Coronary artery (tissue), 2 donors: ENCODE data around the gene JAG2.

Experiments used
- DNase-seq: peaks from one replicate; pipeline ENCODE4 v3.0.0-alpha.2; 2017; ENCODE audit warnings: low spot score
- H3K27ac ChIP-seq, 2 donors: fragments of 200-600 bp; sonication (generic); one replicate each; pipeline ENCODE4 v1.5.1; 2016 to 2019
- H3K4me3 ChIP-seq: fragments of 200-600 bp; sonication (generic); 2 replicates; pipeline ENCODE4 v1.5.1; 2016; ENCODE audit warnings: mild to moderate bottlenecking, moderate library complexity
- TF ChIP-seq, protein P1 (sequence below): fragments of 200-600 bp; sonication (generic); IDR thresholded peaks from one replicate; pipeline ENCODE4 v1.5.1; 2019; ENCODE audit warnings: antibody characterized with exemption

JAG2 gene

DNA sequence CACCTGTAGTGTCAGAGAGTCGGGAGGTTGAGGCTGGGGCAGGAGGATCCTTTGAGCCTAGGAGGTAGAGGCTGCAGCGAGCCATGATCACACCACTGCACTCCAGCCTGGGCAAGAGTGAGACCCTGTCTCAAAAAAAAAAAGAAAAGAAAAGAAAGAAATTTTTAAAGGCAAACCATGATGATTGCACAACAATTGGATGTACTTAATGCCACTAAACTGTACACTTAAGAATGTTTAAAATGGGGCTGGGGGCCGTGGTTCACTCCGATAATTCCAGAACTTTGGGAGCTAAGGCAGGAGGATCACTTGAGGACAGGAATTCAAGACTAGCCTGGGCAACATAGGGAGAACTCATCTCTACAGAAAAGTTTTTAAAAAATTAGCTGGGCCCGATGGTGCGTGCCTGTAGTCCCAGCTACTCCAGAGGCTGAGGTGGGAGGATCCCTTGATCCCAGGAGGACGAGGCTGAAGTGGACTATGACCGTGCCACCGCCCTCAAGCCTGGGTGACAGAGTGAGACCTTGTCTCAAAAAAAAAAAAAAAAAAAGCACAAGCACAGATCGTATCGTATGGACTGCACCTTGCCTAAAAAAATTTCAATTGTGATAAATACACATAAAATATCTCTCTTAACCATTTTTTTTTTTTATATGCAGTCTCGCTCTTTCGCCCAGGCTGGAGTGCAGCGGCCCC, 32.7 kb downstream of the JAG2 start:
- Histone ChIP-seq H3K27ac (no peak overlapping the region), H3K4me3 (no peak overlapping the region)
- no peak for DNase-seq
- TF ChIP-seq, protein P1, sequence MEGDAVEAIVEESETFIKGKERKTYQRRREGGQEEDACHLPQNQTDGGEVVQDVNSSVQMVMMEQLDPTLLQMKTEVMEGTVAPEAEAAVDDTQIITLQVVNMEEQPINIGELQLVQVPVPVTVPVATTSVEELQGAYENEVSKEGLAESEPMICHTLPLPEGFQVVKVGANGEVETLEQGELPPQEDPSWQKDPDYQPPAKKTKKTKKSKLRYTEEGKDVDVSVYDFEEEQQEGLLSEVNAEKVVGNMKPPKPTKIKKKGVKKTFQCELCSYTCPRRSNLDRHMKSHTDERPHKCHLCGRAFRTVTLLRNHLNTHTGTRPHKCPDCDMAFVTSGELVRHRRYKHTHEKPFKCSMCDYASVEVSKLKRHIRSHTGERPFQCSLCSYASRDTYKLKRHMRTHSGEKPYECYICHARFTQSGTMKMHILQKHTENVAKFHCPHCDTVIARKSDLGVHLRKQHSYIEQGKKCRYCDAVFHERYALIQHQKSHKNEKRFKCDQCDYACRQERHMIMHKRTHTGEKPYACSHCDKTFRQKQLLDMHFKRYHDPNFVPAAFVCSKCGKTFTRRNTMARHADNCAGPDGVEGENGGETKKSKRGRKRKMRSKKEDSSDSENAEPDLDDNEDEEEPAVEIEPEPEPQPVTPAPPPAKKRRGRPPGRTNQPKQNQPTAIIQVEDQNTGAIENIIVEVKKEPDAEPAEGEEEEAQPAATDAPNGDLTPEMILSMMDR, result no peak

DNA sequence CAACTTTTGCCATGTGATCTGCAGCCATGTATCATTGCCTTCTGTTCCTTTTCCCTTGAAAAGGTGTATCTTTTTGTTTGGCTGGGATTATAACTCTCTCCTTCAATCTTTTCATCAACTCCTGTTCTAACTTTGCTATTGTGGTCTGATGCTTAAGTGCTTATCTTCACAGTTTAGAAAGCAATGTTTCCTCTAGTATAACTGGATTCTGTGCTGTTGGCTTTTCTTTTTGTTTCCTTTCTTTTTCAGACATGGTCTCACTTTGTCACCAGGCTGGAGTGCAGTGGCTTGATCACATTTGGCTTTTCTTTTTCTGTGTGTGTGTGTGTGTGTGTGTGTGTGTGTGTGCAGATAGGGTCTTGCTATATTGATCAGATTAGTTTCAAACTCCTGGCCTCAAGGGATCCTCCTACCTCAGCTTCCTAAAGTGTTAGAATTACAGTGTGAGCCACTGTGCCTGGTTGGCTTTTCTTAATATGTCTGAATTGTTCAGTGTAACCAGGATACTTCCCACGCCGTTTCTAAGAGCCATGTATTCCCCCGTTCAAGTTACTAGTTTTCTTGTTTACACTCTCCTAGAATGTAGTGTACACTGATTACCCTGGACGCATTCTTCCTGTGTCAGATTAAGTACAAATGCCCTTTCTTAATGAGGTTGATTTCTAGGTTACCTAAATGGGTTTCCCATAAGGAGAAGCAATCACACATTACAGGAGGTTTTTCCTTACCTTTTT, 35.5 kb downstream of the JAG2 start:
- TF ChIP-seq, protein P1, result no peak
- H3K4me3 ChIP-seq, result no peak overlapping the region
- no peak overlapping the region for H3K27ac ChIP-seq
- DNase-seq, result no peak

DNA sequence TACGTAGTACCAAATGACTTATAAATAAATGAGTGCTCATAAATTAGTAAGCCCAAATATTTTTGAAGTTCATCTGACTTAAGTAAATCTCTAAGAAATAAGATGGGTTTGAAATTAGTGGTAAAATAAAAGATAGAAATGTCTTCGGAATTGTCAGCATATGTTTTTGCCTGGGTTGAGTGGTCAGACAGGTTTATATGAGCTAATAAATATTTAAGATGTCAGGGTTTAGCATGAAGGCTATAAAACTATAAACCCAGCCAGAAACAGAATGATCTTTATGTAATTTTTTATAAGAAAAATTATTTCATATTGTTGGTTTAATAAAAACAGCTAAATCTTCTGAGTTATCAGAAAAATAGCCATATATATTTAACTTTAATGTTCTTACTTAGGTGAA, 37.3 kb downstream of the JAG2 start:
- no peak overlapping the region for H3K4me3 ChIP-seq
- DNase-seq, result no peak
- TF ChIP-seq, protein P1, result no peak

DNA sequence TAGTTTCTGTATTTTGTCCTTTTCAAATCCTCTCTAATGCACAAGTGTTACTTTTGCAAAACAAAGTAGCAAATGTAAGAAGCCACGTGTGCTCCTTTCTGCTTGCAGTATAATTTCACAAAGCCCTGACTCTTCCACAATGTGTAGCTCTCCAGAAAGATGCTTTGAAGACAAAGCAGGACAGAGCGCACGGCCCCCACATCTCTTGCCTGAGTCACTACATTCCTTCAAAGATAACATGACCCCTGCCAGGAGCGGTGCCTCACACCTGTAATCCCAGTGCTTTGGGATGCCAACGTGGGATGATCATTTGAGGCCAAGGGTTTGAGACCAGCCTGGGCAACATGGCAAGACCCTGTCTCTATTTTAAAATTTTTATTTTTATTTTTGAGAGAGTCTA, 40.5 kb downstream of the JAG2 start:
- TF ChIP-seq, protein P1, result no peak
- Histone ChIP-seq H3K27ac (no peak overlapping the region), H3K4me3 (no peak overlapping the region)
- peak; percentile 29 for DNase-seq

More for the DNA sequence above, 37.3 kb downstream of the JAG2 start:
- H3K27ac ChIP-seq, result no peak overlapping the region

DNA sequence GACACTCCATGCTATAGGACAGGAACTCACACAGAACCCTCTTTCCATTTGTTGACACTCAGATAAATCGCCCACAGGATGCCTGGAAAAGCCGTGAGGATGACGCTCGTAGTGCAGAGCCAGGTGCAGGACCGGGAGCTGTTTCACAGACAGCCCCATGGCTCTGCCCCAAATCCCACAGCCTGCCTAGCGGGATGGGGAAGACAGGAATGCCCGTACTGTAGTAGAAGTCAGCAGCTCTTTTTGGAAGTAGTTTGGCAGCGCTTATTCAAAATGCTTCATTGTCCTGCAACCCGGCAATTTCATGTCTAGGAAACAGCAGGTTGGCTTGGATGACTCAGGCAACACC, 41.6 kb downstream of the JAG2 start:
- peak; percentile 14 for DNase-seq
- Histone ChIP-seq H3K4me3 (no peak overlapping the region), H3K27ac (no peak overlapping the region)
- TF ChIP-seq, protein P1, result no peak

DNA sequence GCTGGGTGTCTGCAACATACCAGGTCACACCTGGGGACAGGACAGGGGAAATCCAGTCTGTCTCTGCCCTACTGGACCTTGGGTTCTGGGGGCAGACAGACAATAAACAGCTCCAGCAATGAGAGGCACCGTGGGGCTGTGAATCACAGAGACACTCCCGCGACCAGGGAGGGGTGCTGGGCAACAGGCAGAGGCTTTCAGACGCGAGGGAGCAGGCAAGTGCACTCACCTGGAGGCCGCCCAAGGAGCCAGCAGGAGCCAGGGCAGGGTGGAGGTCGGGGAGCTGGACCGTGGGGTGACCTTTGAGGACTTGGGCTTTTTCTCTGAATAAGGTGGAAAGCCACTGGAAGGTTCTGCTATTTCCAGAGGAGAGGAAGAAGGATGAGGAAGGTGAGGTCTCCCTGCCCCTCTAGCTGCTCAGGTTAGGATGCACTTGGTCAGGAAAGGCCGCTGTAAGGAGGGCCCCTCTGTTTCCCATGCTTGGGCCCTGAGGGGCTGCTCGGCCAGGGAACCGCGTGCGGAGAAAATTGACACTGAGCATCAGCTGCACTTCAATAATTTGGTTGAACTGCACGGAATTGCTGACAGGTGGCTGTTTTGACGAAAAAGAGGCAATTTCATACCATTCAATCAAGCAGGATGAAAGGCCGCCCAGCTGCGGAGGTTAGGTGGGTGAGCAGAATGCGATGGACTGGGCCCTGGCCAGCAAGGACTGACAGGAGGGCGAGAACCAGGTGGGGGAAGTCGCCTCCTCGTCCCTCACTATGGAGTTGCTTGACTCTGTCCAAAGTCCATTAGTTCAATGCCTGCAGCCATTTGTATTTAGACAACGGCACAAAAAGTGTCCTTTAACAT, 42.2 kb downstream of the JAG2 start:
- peak; percentile 53 for DNase-seq
- H3K27ac ChIP-seq, result no peak overlapping the region
- TF ChIP-seq, protein P1, result no peak

More for the DNA sequence above, 42.2 kb downstream of the JAG2 start:
- no peak overlapping the region for H3K4me3 ChIP-seq
